ENCODE data around the gene ZNF821.
"Not testable (repeated sequence)": the region's sequence is repeated elsewhere in the genome, so short reads cannot be mapped to it uniquely, and the experiment has no call there.

ZNF821 gene

DNA sequence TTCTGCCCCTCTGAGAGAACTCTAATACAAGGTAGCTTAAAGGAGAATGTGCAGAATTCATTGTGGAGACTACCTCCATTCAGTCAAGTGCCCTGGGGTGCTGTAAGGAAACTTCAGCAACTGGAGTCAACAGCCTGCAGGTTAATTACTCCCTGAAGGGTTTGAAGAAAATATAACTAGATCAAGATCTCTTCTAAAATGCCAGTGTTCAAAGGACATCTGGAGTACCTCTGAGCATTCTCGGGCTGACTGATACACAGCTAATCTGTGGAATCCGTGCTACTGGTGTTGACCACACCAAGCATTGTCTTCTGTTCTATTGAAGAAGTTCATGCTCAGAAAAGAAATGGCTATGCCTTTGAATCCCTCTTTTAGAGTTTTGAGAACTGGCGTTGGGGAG lies 49.7 kb downstream of the ZNF821 start:
- TF ChIP-seq CTCF (IDR thresholded peaks at IDR 0.05; ENCODE audit: low read depth, low read length, missing control alignments) = no peak
- no peak for DNase-seq
- H3K27ac ChIP-seq = no peak overlapping the region
- in situ Hi-C loops (cut with HindIII; ENCODE audit: low pct_ligation_motif_present, low sequenced_read_pairs) = no loop called here
- H3K4me3 ChIP-seq (ENCODE audit: low read depth, low read length) = no peak overlapping the region
- H3K36me3 ChIP-seq (replicated peaks) = no peaks in the 10 kb centered on the region
- no peaks in the 10 kb centered on the region for H3K27me3 ChIP-seq (replicated peaks)

DNA sequence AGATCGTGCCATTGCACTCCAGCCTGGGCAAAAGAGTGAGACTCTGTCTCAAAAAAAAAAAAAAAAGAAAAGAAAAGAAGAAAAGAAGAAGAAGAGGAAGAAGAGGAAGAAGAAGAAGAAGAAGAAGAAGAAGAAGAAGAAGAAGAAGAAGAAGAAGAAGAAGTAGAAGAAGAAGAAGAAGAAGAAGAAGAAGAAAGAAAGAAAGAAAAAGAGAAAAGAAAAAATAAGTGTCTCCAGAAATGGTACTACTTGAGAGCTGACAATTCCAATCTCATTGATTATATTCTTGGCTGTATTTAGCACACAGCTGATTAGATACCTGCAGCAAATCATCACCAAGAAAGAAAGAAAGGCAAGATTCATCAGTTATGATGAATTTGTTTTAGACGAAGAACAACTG lies 51.9 kb downstream of the ZNF821 start:
- H3K27me3 ChIP-seq (replicated peaks); in situ Hi-C loops (cut with HindIII; ENCODE audit: low pct_ligation_motif_present, low sequenced_read_pairs); H3K4me3 ChIP-seq (ENCODE audit: low read depth, low read length); DNase-seq; H3K27ac ChIP-seq; H3K36me3 ChIP-seq (replicated peaks): not testable (repeated sequence)

GRCh38 chr16:71831698-71832097 lies 52.3 kb downstream of the ZNF821 start:
- in situ Hi-C loops (cut with HindIII; ENCODE audit: low pct_ligation_motif_present, low sequenced_read_pairs); H3K4me3 ChIP-seq (ENCODE audit: low read depth, low read length): not testable (repeated sequence)

DNA sequence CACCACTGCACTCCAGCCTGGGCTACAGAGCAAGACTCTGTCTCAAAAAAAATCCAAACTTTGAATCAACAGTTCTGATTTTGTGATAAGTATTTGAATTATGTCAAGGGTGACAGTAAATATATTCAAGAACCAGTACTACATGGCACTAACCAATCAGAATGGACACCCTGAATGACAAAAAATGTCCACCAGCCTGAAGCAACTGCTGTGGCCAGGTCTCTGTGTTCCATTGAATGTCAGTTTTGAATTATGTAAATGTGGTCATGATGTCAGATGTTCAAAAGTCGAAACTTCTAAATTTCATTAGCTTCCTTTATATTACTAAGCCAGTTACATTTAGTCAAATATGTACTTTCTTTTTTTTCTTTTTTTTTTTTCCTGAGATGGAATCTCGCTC lies 53.6 kb downstream of the ZNF821 start:
- no peak for DNase-seq
- no peak for TF ChIP-seq CTCF (IDR thresholded peaks at IDR 0.05; ENCODE audit: low read depth, low read length, missing control alignments)
- Histone ChIP-seq H3K27ac (no peak overlapping the region), H3K27me3 (replicated peaks) (no peaks in the 10 kb centered on the region), H3K36me3 (replicated peaks) (no peaks in the 10 kb centered on the region), H3K4me3 (ENCODE audit: low read depth, low read length) (no peak overlapping the region)
- in situ Hi-C loops (cut with HindIII; ENCODE audit: low pct_ligation_motif_present, low sequenced_read_pairs) = no loop called here

More at GRCh38 chr16:71831698-71832097, 52.3 kb downstream of the ZNF821 start:
- H3K36me3 ChIP-seq (replicated peaks); DNase-seq; H3K27me3 ChIP-seq (replicated peaks); H3K27ac ChIP-seq: not testable (repeated sequence)

DNA sequence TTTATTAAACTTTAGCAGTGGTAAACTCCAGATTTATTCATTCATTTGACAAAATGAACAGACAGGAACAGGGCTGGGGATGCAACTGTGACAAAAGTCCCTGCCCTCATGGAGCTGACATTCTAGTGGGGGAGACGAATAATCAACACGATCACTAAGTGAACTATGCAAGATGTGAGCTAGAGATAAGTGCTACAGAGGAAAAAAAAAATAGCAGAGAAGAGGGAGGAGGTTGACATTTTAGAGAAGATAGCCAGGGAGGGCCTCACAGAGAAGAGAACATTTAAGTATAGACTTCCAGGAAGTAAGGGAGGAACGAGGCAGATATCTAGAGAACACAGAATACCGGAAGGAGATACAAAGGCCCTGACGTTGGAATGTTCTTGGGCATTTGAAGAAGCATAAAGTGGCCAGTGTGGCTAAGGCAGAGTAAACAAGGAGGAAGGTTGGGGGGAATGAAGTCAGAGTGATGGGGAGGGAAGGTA lies 57.4 kb downstream of the ZNF821 start:
- Histone ChIP-seq H3K27ac (no peak overlapping the region), H3K36me3 (replicated peaks) (no peaks in the 10 kb centered on the region), H3K27me3 (replicated peaks) (no peaks in the 10 kb centered on the region), H3K4me3 (ENCODE audit: low read depth, low read length) (no peak overlapping the region)
- no peak for TF ChIP-seq CTCF (IDR thresholded peaks at IDR 0.05; ENCODE audit: low read depth, low read length, missing control alignments)
- in situ Hi-C loops (cut with HindIII; ENCODE audit: low pct_ligation_motif_present, low sequenced_read_pairs) = no loop called here
- no peak for DNase-seq

- H3K4me3 ChIP-seq (ENCODE audit: low read depth, low read length); in situ Hi-C loops (cut with HindIII; ENCODE audit: low pct_ligation_motif_present, low sequenced_read_pairs); H3K27me3 ChIP-seq (replicated peaks); DNase-seq; H3K36me3 ChIP-seq (replicated peaks): not testable (repeated sequence)
- H3K27ac ChIP-seq = peak overlapping the region; percentile 89
Observed at GRCh38 chr16:71817155-71817500, 66.9 kb downstream of the ZNF821 start.

GRCh38 chr16:71811261-71811803 lies 72.7 kb downstream of the ZNF821 start:
- Histone ChIP-seq H3K4me3 (ENCODE audit: low read depth, low read length) (no peak overlapping the region), H3K27ac (no peak overlapping the region), H3K36me3 (replicated peaks) (no peaks in the 10 kb centered on the region), H3K27me3 (replicated peaks) (no peaks in the 10 kb centered on the region)
- DNase-seq = no peak
- in situ Hi-C loops (cut with HindIII; ENCODE audit: low pct_ligation_motif_present, low sequenced_read_pairs) = no loop called here
- no peak for TF ChIP-seq CTCF (IDR thresholded peaks at IDR 0.05; ENCODE audit: low read depth, low read length, missing control alignments)

DNA sequence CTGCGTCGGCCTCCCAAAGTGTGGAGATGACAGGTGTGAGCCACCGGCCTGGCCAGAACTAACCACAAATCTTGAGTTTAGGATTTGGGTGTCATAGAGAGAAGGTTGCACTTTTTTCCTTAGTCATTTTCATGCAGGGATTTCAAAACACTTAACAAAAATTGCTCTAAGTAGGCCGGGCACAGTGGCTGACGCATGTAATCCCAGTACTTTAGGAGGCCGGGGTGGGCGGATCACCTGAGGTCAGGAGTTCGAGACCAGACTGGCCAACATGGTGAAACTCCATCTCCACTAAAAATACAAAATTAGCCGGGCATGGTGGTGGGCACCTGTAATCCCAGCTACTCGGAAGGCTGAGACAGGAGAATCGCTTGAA lies 73.8 kb downstream of the ZNF821 start:
- in situ Hi-C loops (cut with HindIII; ENCODE audit: low pct_ligation_motif_present, low sequenced_read_pairs); H3K4me3 ChIP-seq (ENCODE audit: low read depth, low read length); DNase-seq; H3K36me3 ChIP-seq (replicated peaks); H3K27ac ChIP-seq; H3K27me3 ChIP-seq (replicated peaks): not testable (repeated sequence)
